WI38 (cell line): ENCODE measurements around the gene PIK3CB.
"Not testable (repeated sequence)": the region's sequence is repeated elsewhere in the genome, so short reads cannot be mapped to it uniquely, and the experiment has no call there.

Source experiments
- H3K4me3 ChIP-seq: 2 replicates; pipeline ENCODE4 v1.5.1; 2011; ENCODE audit warnings: low read depth, mild to moderate bottlenecking, control low read depth, low read length
- CTCF ChIP-seq: IDR thresholded peaks from 2 replicates; pipeline ENCODE4 v1.5.1; 2012; ENCODE audit warnings: low read depth, mild to moderate bottlenecking, control low read depth, low read length

Gene PIK3CB

GRCh38 chr3:138829886-138830510 lies 4.7 kb downstream of the PIK3CB start:
- no peak for TF ChIP-seq CTCF
- no peak overlapping the region for H3K4me3 ChIP-seq

- TF ChIP-seq CTCF: no peak
- no peak overlapping the region for H3K4me3 ChIP-seq
Measured at GRCh38 chr3:138829097-138829496, 5.6 kb downstream of the PIK3CB start.

GRCh38 chr3:138827222-138827621 lies 7.5 kb downstream of the PIK3CB start:
- no peak overlapping the region for H3K4me3 ChIP-seq
- no peak for TF ChIP-seq CTCF

- TF ChIP-seq CTCF: no peak
- no peak overlapping the region for H3K4me3 ChIP-seq
Measured at GRCh38 chr3:138825336-138825735, 9.4 kb downstream of the PIK3CB start.

GRCh38 chr3:138824114-138824506 lies 10.6 kb downstream of the PIK3CB start:
- no peak overlapping the region for H3K4me3 ChIP-seq
- TF ChIP-seq CTCF: no peak

GRCh38 chr3:138820379-138820778 lies 14.3 kb downstream of the PIK3CB start:
- H3K4me3 ChIP-seq: not testable (repeated sequence)

- no peak for TF ChIP-seq CTCF
- no peak overlapping the region for H3K4me3 ChIP-seq
Measured at GRCh38 chr3:138818185-138818860, 16.4 kb downstream of the PIK3CB start.

- H3K4me3 ChIP-seq: no peak overlapping the region
- no peak for TF ChIP-seq CTCF
Measured at GRCh38 chr3:138817695-138818094, 17.0 kb downstream of the PIK3CB start.
